Glutamatergic neuron (in vitro differentiated cells): ENCODE data around the gene KIAA1614. TPM values are rescaled to one million over a fixed set of nuclear protein-coding genes. Genes with fewer than 3 reads are reported as not detected.

ENCODE experiments used
- DNase-seq: peaks from one replicate; pipeline ENCODE4 v3.0.0; 2022
- H3K27ac Mint-ChIP-seq: one replicate; pipeline ENCODE4 v1.8.0; 2020; ENCODE audit warnings: mild to moderate bottlenecking, mixed read lengths, inconsistent platforms; ENCODE audit not compliant: unreplicated experiment
- H3K27me3 Mint-ChIP-seq: one replicate; pipeline ENCODE4 v1.8.0; 2020; ENCODE audit warnings: mild to moderate bottlenecking, moderate library complexity, mixed read lengths, inconsistent platforms; ENCODE audit not compliant: unreplicated experiment
- H3K36me3 Mint-ChIP-seq: one replicate; pipeline ENCODE4 v1.8.0; 2020; ENCODE audit warnings: mild to moderate bottlenecking, mixed read lengths, inconsistent platforms; ENCODE audit not compliant: unreplicated experiment
- H3K4me1 Mint-ChIP-seq: one replicate; pipeline ENCODE4 v1.8.0; 2020; ENCODE audit warnings: mild to moderate bottlenecking, low read depth, mixed read lengths, inconsistent platforms; ENCODE audit not compliant: unreplicated experiment
- H3K4me3 Mint-ChIP-seq: one replicate; pipeline ENCODE4 v1.8.0; 2020; ENCODE audit warnings: mild to moderate bottlenecking, mixed read lengths, inconsistent platforms; ENCODE audit not compliant: unreplicated experiment
- H3K9me3 Mint-ChIP-seq: one replicate; pipeline ENCODE4 v1.8.0; 2020; ENCODE audit warnings: mild to moderate bottlenecking, moderate library complexity, mixed read lengths, inconsistent platforms; ENCODE audit not compliant: unreplicated experiment
- CTCF ChIP-seq: fragments of 200-600 bp; sonication (generic); IDR thresholded peaks from one replicate; pipeline ENCODE4 v1.5.0; 2021; ENCODE audit not compliant: partially characterized antibody, unreplicated experiment
- total RNA-seq: library from RNA; stranded (reverse); fragmentation: NEBNext Ultra II Directional; extraction: Animal tissue kit (Norgen Biotek cat#: 25700); gene quantifications from one replicate; pipeline ENCODE4 v1.2.1, GENCODE V29; 2021; ENCODE audit not compliant: unreplicated experiment

The KIAA1614 gene
- total RNA-seq, 1 donor from 2014 or later, result 4.1 TPM

- H3K4me3 Mint-ChIP-seq, result no peak overlapping the region
Measured at GRCh38 chr1:180923887-180924286, 11.2 kb downstream of the KIAA1614 start.

DNA sequence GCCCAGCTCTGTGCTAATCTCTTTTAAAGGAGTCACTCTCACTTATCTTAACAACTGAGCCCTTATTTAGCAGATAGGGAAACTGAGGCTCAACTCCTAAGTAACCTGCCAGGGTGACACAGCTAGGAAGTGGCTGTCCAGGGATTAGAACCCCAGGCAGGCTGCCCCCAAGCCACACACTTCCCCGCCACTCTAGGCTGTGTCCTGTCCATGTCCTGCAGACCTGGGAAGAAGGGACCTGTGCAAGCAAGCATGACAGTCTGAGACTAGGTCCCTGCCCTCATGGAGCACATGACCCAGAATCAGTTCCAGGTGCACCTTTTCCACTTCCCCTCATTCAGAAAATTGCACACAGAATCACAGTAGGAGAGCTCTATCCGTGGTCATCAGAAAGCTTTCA lies 12.2 kb downstream of the KIAA1614 start:
- Mint-ChIP-seq H3K36me3 (no peaks in the 10 kb centered on the region), H3K27me3 (peaks cover 30% of the 10 kb centered on the region), H3K27ac (peak overlapping the region; percentile 85)

More at GRCh38 chr1:180923887-180924286, 11.2 kb downstream of the KIAA1614 start:
- TF ChIP-seq CTCF, result no peak
- peak overlapping the region; percentile 68 for H3K27ac Mint-ChIP-seq
- H3K36me3 Mint-ChIP-seq, result no peaks in the 10 kb centered on the region
- H3K27me3 Mint-ChIP-seq, result peaks cover 30% of the 10 kb centered on the region
- DNase-seq, result no peak
- H3K9me3 Mint-ChIP-seq, result peaks cover 30% of the 10 kb centered on the region
- peaks cover 66% of the 10 kb centered on the region for H3K4me1 Mint-ChIP-seq

GRCh38 chr1:180925471-180926051 lies 12.9 kb downstream of the KIAA1614 start:
- no peak for TF ChIP-seq CTCF
- H3K27ac Mint-ChIP-seq, result peak overlapping the region; percentile 97
- peaks cover 36% of the 10 kb centered on the region for H3K9me3 Mint-ChIP-seq
- peaks cover 32% of the 10 kb centered on the region for H3K27me3 Mint-ChIP-seq
- DNase-seq, result no peak
- peak overlapping the region; percentile 38 for H3K4me3 Mint-ChIP-seq
- H3K4me1 Mint-ChIP-seq, result peaks cover 70% of the 10 kb centered on the region
- no peaks in the 10 kb centered on the region for H3K36me3 Mint-ChIP-seq

More for the DNA sequence above, 12.2 kb downstream of the KIAA1614 start:
- H3K4me3 Mint-ChIP-seq, result no peak overlapping the region
- H3K9me3 Mint-ChIP-seq, result peaks cover 35% of the 10 kb centered on the region
- DNase-seq, result no peak
- TF ChIP-seq CTCF, result no peak
- peaks cover 69% of the 10 kb centered on the region for H3K4me1 Mint-ChIP-seq

DNA sequence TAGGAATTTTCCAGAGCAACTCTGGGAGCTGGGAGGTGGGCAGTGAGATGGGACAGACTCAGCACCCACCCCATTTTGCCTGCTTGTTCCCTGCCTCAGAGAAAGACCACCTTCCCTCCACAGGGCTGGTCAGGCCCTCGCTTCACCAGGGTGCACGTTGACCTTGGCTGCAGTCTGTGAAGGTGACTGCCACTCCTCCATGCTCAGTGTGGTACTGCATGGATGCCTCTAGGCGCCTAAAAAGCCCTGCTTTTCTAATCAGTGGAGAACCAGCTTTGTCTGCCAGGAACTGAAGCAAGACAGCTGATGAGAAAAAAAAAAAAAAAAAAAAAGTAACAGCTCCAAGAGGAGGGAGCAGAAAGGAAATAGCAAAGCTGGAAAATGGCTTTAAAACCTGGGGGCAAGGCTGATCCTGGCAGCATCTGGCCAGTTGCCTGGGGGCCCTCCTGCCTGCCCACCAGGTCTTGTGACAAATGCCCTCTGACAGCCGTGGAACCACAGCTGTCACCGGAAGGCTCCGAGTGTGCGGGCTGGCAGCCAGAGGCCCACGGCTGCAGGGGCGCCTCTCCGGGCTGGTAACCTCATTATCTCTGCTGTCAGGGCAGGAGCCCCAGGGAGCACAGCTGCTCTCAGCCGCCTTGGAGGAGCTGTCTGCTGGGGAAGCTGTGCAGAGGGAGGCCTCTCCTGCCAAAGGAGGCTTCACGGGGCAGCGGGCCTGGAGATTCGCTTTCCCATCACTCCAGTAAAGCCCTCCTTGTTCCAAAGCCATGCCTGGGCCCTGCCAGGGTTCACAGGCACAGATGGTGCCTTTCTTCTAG lies 13.7 kb downstream of the KIAA1614 start:
- Mint-ChIP-seq H3K27me3 (peaks cover 36% of the 10 kb centered on the region), H3K9me3 (peaks cover 38% of the 10 kb centered on the region), H3K27ac (peak overlapping the region; percentile 97), H3K4me3 (peak overlapping the region; percentile 55), H3K36me3 (no peaks in the 10 kb centered on the region), H3K4me1 (peaks cover 78% of the 10 kb centered on the region)
- DNase-seq, result peak; percentile 84
- TF ChIP-seq CTCF, result no peak

- no peaks in the 10 kb centered on the region for H3K36me3 Mint-ChIP-seq
- H3K4me1 Mint-ChIP-seq, result peaks cover 80% of the 10 kb centered on the region
- no peak for DNase-seq
- H3K4me3 Mint-ChIP-seq, result peak overlapping the region; percentile 40
- H3K27ac Mint-ChIP-seq, result peak overlapping the region; percentile 97
- H3K9me3 Mint-ChIP-seq, result peaks cover 38% of the 10 kb centered on the region
- H3K27me3 Mint-ChIP-seq, result peaks cover 38% of the 10 kb centered on the region
- no peak for TF ChIP-seq CTCF
Measured at GRCh38 chr1:180927348-180927747, 14.7 kb downstream of the KIAA1614 start.
